Colonic mucosa (tissue), 4 donors: ENCODE results near the gene ARL4D. TPM values are rescaled to one million over a fixed set of nuclear protein-coding genes. Genes with fewer than 3 reads are reported as not detected.
"Not testable (repeated sequence)": the region's sequence is repeated elsewhere in the genome, so short reads cannot be mapped to it uniquely, and the experiment has no call there.

Experiments used
- DNase-seq: peaks from one replicate; pipeline ENCODE4 v3.0.0-alpha.2; 2020
- H3K27ac ChIP-seq: fragments of 200-600 bp; one replicate; pipeline ENCODE4 v1.8.0; 2021
- H3K27me3 ChIP-seq: fragments of 200-600 bp; one replicate; pipeline ENCODE4 v1.8.0; 2021
- H3K36me3 ChIP-seq: fragments of 200-600 bp; one replicate; pipeline ENCODE4 v1.8.0; 2021
- H3K4me1 ChIP-seq: fragments of 200-600 bp; one replicate; pipeline ENCODE4 v1.8.0; 2021; ENCODE audit warnings: mild to moderate bottlenecking
- H3K4me3 ChIP-seq: fragments of 200-600 bp; one replicate; pipeline ENCODE4 v1.8.0; 2021
- H3K9ac ChIP-seq, 2 donors: one replicate each; pipeline ENCODE4 v1.7.0; 2013; ENCODE audit warnings: control low read depth in 2 of 2, low read depth in 2 of 2, low read length in 2 of 2
- H3K9me3 ChIP-seq: fragments of 200-600 bp; one replicate; pipeline ENCODE4 v1.8.0; 2021
- intact Hi-C: fragments of 100-400 bp; cut with DNase I; formaldehyde crosslinking; loops from one replicate; pipeline ENCODE4 v1.14.1; 2022
- total RNA-seq, 2 donors: library from RNA; stranded (reverse); fragmentation: NEBNext Ultra II Directional in 1 of 2; extraction: Animal tissue kit (Norgen Biotek cat#: 25700) in 1 of 2; gene quantifications; one replicate each; pipeline ENCODE4 v1.2.1, GENCODE V29; 2021
- TF ChIP-seq, protein P1 (sequence below): fragments of 200-600 bp; IDR thresholded peaks from one replicate; pipeline ENCODE4 v1.8.0; 2022; ENCODE audit warnings: antibody characterized with exemption, mild to moderate bottlenecking
- donor health status: healthy.
- donor health status: DM: no; HTN: no; CAD: no.
- donor health status: DM: no; HTN: no; CAD: no.

ARL4D gene
- total RNA-seq, 2 donors from 2014 or later: 2.0 to 5.7 TPM

DNA sequence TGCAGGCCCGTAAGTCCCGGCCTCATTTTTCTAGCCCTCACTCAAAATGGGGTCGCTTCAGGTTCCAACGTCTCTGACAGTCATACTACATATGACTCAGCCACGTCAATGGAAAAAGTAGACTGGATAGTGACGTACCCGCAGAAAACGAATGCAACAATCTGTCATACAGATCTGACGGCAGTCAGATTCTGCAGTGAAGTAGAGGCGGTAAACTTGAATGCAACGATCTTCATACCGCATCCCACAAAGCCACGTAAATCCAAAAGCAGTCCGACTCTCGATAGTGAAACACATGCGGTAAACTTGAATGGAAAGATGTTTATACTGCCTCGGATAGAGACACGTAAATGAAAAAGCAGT lies 38.4 kb upstream of the ARL4D start:
- H3K27me3 ChIP-seq: no peaks in the 10 kb centered on the region
- no peaks in the 10 kb centered on the region for H3K4me1 ChIP-seq
- TF ChIP-seq, protein P1, sequence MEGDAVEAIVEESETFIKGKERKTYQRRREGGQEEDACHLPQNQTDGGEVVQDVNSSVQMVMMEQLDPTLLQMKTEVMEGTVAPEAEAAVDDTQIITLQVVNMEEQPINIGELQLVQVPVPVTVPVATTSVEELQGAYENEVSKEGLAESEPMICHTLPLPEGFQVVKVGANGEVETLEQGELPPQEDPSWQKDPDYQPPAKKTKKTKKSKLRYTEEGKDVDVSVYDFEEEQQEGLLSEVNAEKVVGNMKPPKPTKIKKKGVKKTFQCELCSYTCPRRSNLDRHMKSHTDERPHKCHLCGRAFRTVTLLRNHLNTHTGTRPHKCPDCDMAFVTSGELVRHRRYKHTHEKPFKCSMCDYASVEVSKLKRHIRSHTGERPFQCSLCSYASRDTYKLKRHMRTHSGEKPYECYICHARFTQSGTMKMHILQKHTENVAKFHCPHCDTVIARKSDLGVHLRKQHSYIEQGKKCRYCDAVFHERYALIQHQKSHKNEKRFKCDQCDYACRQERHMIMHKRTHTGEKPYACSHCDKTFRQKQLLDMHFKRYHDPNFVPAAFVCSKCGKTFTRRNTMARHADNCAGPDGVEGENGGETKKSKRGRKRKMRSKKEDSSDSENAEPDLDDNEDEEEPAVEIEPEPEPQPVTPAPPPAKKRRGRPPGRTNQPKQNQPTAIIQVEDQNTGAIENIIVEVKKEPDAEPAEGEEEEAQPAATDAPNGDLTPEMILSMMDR: no peak
- intact Hi-C loops: no loop called here
- H3K36me3 ChIP-seq: no peaks in the 10 kb centered on the region
- H3K9ac ChIP-seq: peak overlapping the region; percentile 6 to 75
- H3K4me3 ChIP-seq: peak overlapping the region; percentile 49
- peak overlapping the region; percentile 97 for H3K27ac ChIP-seq
- no peaks in the 10 kb centered on the region for H3K9me3 ChIP-seq
- peak; percentile 39 for DNase-seq

DNA sequence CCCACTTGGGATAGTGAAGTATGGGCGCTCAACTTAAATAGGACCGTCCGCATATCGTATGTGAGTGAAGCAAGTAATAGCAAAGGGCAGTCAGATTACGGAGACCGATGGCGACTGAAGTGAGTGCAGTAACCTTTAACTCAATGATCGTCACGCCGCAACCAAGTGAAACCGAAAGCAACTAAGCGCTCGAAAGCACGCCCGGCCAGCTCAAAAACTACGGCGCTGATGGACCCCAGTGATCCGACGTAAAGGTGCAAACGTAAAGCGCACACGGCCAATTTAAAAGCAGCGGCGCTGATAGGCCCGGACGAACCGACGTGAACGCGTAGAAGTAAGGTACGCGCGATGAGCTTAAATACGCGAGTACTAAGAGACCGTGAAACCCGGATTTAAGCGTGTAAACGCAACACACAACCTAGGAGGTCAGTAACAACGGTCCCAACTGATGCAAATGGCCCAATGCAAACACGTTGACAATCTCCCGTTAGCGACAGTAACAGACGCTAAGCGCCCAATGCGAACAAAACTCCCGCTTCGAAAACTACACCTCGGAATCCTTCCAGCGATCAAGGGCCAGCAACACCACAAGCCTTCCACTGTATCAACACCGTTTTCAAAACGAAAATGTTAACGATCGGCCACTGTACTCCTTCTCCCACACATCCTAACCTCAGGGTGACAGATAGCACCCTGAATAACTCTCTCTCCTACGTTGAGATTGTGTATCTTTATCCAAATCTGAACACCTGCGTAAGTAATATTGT lies 37.9 kb upstream of the ARL4D start:
- DNase-seq: peak; percentile 80
- intact Hi-C loops: no loop called here
- H3K27ac ChIP-seq: peak overlapping the region; percentile 97
- peak overlapping the region; percentile 49 for H3K4me3 ChIP-seq
- no peaks in the 10 kb centered on the region for H3K9me3 ChIP-seq
- H3K4me1 ChIP-seq: no peaks in the 10 kb centered on the region
- TF ChIP-seq, protein P1: no peak
- no peaks in the 10 kb centered on the region for H3K27me3 ChIP-seq
- H3K36me3 ChIP-seq: no peaks in the 10 kb centered on the region
- H3K9ac ChIP-seq: peak overlapping the region; percentile 46 to 75

DNA sequence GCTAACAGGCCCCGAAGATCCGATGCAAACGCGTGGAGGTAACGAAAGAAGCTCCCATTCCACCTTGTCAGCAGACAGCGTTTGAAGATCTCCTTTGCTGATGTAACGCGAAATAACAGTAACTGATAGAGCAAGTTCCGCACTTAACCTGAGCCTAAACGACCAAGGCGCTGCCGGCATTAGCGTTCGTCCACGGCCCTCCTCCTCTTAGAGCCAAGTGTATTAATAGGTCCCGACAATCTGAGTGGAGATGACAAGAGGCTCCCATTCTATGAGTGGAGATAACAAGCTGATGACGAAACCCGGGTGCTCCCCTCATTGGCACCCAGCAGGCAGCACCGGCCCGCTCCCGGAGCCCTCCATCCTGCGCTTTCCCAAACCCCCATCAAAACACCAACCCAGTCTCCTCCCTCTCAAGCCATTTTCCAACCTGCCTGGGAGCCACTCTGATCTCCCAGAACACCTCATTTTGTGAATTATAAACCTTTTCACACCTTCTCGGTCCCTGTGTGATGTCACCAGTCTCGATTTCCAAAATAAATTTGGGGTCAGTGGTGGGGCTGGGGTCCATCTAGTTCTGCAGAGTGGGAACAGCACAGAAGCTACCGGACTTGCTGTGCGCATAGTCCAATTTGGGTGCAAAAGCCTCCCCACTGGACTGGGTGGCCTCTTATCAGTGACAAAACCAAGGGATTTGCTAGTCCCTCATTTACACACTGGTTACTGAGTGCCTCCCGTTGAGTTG lies 35.4 kb upstream of the ARL4D start:
- Histone ChIP-seq H3K9me3 (no peaks in the 10 kb centered on the region), H3K27ac (no peak overlapping the region), H3K27me3 (no peaks in the 10 kb centered on the region), H3K4me3 (no peak overlapping the region), H3K36me3 (no peaks in the 10 kb centered on the region), H3K4me1 (no peaks in the 10 kb centered on the region), H3K9ac (no peak overlapping the region)
- DNase-seq: no peak
- intact Hi-C loops: no loop called here
- TF ChIP-seq, protein P1: no peak

DNA sequence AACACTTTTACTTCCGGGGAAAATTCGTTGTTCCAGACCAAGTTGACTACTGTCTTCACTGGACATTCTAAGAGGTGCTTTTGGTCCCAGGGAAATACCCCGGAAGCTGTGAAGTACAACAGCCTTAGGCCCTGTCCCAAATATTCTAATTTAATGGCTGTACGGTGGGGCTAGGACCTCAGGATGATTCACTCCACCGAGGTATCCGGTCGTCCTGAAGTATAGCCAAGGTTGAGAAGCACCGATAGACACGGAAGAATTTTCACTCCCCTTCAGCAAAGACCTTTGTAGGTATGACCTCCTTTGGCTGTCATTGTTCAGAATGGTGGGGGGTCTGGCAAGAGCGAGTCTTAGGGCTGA lies 34.9 kb upstream of the ARL4D start:
- Histone ChIP-seq H3K27ac (no peak overlapping the region), H3K36me3 (no peaks in the 10 kb centered on the region), H3K9me3 (no peaks in the 10 kb centered on the region), H3K4me1 (no peaks in the 10 kb centered on the region), H3K4me3 (no peak overlapping the region), H3K27me3 (no peaks in the 10 kb centered on the region), H3K9ac (no peak overlapping the region)
- TF ChIP-seq, protein P1: no peak
- DNase-seq: no peak
- intact Hi-C loops: no loop called here

DNA sequence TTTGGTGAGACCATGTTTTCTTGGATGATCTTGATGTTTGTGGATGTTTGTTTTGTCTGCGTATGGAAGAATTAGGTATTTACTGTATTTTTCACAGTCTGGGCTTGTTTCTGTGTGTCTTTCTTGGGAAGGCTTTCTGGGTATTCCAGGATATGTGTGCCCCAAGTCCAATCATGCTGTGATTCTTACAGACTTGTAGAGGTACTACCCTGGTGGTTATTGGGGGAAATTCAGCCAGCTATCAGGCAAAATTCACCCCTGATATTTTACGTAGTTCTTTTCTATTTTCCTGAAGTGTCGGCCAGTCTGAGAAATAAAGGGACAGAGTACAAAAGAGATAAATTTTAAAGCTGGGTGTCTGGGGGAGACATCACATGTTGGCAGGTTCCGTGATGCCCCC lies 33.4 kb upstream of the ARL4D start:
- Histone ChIP-seq H3K36me3 (no peaks in the 10 kb centered on the region), H3K27ac (no peak overlapping the region), H3K9ac (no peak overlapping the region), H3K27me3 (no peaks in the 10 kb centered on the region), H3K4me1 (no peaks in the 10 kb centered on the region), H3K9me3 (no peaks in the 10 kb centered on the region), H3K4me3 (no peak overlapping the region)
- intact Hi-C loops: no loop called here
- TF ChIP-seq, protein P1: no peak
- DNase-seq: no peak

DNA sequence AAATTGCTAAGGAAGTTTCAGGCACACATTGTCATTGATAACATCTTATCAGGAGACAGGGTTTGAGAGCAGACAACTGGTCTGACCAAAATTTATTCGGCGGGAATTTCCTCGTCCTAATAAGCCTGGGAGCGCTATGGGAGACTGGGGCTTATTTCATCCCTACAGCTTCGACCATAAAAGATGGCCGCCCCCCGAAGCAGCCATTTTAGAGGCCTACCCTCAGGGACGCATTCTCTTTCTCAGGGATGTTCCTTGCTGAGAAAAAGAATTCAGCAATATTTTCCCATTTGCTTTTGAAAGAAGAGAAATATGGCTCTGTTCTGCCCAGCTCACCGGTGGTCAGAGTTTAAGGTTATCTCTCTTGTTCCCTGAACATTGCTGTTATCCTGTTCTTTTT lies 32.9 kb upstream of the ARL4D start:
- H3K27me3 ChIP-seq: not testable (repeated sequence)

More for the DNA sequence above, 32.9 kb upstream of the ARL4D start:
- DNase-seq, H3K4me3 ChIP-seq, H3K36me3 ChIP-seq, intact Hi-C loops, H3K9me3 ChIP-seq, H3K9ac ChIP-seq, H3K27ac ChIP-seq, H3K4me1 ChIP-seq: not testable (repeated sequence)
